C1 segment of cervical spinal cord (tissue), 14 donors: ENCODE results near the gene TAF1A.

Source experiments
- DNase-seq, 14 donors: peaks; one replicate each; lab custom pipeline; 2025; lab: John Stamatoyannopoulos, UW

Gene TAF1A

DNA sequence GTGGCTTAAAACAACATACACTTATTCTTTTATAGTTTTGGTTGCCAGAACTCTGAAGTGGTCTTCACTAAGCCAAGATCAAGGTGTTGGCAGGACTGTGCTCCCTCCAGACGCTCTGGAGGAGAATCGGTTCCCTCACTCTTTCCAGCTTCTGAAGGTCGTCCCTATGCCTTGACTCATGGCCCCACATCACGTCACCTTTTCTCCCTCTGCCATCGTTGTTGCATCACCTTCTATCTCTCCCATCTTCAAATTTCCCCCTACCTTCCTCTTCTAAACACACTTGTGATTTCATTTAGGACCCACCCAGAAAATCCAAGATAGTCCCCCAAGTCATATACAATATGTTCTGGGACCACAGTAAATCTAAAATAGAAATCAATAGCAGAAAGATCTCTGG, 54.3 kb downstream of the TAF1A start:
- no peak for DNase-seq

DNA sequence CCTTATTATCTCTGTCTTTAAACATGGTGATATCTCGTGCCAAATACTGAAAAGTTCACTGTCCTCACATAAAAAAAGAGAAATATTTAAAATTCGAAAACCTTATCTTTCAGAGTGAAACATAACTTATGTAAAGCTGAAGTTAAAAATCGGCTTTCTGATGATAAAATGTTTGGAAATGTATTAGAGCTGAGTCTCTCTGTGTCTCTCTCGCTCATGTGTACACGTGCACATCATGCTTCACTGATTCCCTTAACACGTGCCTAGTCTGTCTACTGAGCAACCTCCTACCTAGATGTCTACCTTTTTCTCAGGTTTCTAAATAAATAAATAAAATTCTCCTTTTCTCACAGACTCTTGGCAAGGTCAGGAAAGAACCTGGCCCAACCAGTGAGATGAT, 58.9 kb downstream of the TAF1A start:
- no peak for DNase-seq

DNA sequence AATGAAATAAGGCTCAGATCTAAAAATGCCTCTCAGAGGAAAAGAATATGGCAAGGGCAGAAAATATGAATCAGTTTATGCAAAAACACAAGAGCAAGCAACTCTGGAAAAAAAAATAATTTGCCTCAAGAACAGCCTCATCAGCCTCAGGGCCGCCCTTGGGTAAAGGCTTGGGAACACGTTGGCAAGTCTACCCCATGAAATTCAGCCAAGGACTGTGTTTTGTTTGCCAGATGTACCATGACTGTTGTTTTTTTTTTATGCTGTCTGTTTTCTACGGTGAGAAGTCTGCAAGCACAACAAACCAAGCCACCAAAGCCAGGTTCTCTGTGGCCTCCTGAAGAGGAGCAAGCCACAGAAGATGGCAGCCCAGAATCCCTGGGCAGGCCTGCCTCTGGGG, 59.8 kb downstream of the TAF1A start:
- DNase-seq: no peak

DNA sequence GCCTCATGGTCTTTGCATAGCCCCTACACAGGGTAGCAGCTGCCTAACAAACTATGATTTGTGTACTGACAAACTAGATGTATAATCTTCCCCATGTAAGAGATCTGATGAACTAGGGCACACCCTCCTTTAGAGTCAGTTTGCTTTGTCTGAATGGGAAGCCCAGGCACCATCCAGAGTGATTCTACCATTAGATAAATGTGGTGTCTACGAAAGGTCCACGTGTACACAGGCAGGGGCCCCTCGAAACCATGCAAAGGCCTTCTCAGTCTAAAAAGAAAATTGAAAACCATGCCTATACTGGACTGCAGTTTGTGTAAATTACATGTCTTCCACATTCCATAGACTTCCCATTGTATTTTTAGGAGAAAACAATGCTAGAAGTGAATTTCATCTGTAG, 60.6 kb downstream of the TAF1A start:
- no peak for DNase-seq

DNA sequence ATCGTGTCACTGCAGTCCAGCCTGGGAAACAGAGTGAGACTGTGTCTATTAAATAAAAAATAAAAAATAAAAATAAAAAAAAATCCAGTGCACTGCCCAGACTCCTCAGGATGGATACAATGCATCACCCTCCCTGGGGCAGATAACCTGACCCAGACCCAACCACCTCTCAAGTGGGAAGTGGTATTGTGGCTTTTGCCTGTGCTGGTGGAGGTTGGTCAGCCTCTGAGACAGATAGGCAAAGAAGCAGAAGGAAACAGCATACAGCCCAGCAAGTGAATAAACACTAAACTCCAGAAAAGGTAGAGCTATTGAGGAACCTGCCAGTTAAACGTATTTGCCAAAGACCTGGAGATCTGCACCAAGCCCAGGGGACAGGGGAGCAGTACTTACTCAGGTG, 63.8 kb downstream of the TAF1A start:
- DNase-seq: no peak

DNA sequence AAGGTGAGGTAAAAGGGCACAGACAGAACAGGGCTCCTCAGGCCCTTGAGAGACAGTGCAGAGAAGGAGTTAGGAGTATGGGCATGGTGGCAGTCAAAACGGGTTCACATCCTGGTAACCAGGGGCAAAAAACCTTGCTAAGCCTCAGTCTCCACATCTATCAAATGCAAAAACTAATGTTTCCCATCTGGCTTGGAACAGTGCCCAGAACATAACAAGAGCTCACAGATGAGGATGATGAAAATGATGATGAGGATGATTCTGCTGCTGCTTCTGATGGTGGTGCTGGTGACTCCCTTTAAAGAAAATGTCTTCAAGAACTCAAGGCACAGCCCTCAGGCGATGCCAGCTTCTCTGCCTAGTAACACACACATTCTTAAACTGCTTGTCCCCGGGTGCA, 65.9 kb downstream of the TAF1A start:
- DNase-seq: no peak

DNA sequence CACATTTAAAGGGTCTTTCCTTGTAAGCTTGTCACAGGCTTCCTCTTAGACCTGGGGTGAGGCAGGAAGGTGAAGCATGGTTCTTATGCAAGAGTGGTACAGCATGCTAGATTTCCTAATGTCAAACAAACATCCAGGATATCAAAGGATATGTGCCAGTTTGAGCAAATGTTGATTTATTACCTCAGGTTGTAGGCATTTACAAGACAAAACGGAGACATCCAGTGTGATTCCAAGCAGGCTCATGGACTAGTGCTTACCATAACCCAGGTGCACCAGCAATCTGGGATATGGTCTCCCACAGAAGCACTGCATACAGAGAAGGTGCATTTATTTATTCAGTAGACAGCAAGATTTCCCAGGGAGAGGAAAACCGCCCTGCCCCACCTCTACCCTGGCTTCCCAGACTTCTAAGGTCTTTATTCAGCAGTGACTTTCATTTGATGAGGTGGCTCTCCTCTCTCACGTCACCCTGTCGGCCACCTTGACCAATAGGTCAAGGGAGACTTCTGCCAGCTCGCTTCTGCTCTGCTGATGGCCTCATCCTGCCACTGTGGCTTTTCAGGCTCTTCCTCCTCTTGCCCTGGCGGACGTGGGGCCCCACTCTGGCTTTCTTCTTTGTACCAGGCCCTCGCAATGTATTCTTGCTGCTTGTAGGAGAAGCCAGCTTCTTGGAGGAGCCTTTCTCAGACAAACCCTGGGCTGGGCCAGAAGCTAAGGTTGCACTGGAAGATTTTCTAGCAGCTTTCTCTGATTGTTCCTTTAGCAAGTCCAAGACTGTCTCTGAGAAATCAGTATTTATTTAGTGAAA, 67.4 kb downstream of the TAF1A start:
- no peak for DNase-seq

DNA sequence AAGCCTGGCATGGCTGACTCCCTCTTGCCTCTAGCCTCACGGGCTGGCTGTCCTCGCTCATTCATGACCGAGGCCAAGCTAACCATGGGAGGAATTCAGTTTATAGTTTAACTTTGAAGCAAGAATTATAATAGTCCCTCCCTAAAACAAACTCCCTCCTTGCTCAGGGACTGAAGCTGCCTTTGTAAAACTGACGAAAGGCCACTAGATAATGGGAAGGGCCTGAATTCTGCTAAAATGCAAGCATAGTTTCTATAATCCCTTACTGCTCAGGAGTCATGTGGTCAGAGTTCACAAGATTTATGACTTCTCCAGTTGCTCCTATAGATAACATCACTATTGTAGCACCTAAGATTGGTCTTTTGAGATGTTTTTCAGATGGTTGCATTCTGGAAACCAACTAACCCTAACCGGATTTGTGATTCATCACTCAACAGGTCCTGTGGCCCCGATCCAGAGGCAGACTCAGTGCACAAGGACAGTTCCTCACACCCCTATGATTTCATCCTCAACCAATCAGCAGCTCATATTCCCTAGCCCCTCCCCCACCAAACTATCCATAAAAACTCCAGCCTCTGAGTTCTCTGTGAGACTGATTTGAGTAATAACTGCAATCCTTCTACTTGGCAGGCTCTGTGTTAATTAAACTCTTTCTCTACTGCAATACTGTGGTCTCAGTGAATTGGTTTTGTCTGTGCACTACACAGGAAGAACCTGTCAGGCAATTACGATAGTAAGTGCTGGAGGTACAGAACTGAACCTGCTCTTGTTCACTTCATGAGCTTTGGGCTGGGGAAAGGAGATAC, 68.2 kb downstream of the TAF1A start:
- no peak for DNase-seq
